GM23338 (cell line): ENCODE measurements around the gene SUSD4. TPM values are rescaled to one million over a fixed set of nuclear protein-coding genes. Genes with fewer than 3 reads are reported as not detected.

Experiments used
- ATAC-seq: fragments of 200-7000 bp; cut with Tn5 transposase; 3 replicates; pipeline ENCODE4 v1.9.1; 2020
- DNase-seq: peaks from one replicate; pipeline ENCODE4 v3.0.0-alpha.2; 2015; ENCODE audit warnings: low spot score
- H2AFZ ChIP-seq: fragments of 200-600 bp; sonication (generic); 2 replicates; pipeline ENCODE4 v1.8.0; 2016; ENCODE audit warnings: antibody characterized with exemption, mild to moderate bottlenecking, moderate library complexity
- H3F3A ChIP-seq: fragments of 200-600 bp; sonication (generic); replicated peaks from 2 replicates; pipeline ENCODE4 v1.8.0; 2017; ENCODE audit warnings: antibody characterized with exemption, mixed run types, low read depth
- H3K27ac ChIP-seq: fragments of 200-600 bp; sonication (generic); 2 replicates; pipeline ENCODE4 v1.6.1; 2016; ENCODE audit warnings: low read depth
- H3K27me3 ChIP-seq: fragments of 200-600 bp; sonication (generic); 2 replicates; pipeline ENCODE4 v1.8.0; 2016; ENCODE audit warnings: mild to moderate bottlenecking, mixed run types, moderate library complexity; ENCODE audit not compliant: insufficient read depth
- H3K36me3 ChIP-seq: fragments of 200-600 bp; sonication (generic); 2 replicates; pipeline ENCODE4 v1.8.0; 2016; ENCODE audit warnings: mild to moderate bottlenecking; ENCODE audit not compliant: insufficient read depth
- H3K4me1 ChIP-seq: fragments of 200-600 bp; sonication (generic); 2 replicates; pipeline ENCODE4 v1.8.0; 2016; ENCODE audit warnings: mild to moderate bottlenecking, moderate library complexity; ENCODE audit not compliant: insufficient read depth
- H3K4me2 ChIP-seq: fragments of 200-600 bp; sonication (generic); 2 replicates; pipeline ENCODE4 v1.7.1; 2017; ENCODE audit warnings: mixed run types
- H3K4me3 ChIP-seq: fragments of 200-600 bp; sonication (generic); 2 replicates; pipeline ENCODE4 v1.6.1; 2016; ENCODE audit warnings: mixed run types
- H3K79me2 ChIP-seq: fragments of 200-600 bp; sonication (generic); replicated peaks from 2 replicates; pipeline ENCODE4 v1.8.0; 2017; ENCODE audit warnings: mild to moderate bottlenecking; ENCODE audit not compliant: insufficient read depth
- H3K9me2 ChIP-seq: fragments of 200-600 bp; sonication (generic); 2 replicates; pipeline ENCODE4 v1.8.0; 2017; ENCODE audit not compliant: insufficient read depth
- H4K20me1 ChIP-seq: fragments of 200-600 bp; sonication (generic); replicated peaks from 2 replicates; pipeline ENCODE4 v1.8.0; 2017; ENCODE audit warnings: mild to moderate bottlenecking; ENCODE audit not compliant: insufficient read depth
- H3K27ac Mint-ChIP-seq: 2 replicates; pipeline ENCODE4 v1.8.0; 2020; ENCODE audit warnings: inconsistent platforms, mild to moderate bottlenecking, moderate library complexity, mixed read lengths
- H3K27me3 Mint-ChIP-seq: 3 replicates; pipeline ENCODE4 v1.8.0; 2022; ENCODE audit warnings: low read depth, mild to moderate bottlenecking, moderate library complexity, mixed read lengths, inconsistent platforms; ENCODE audit not compliant: insufficient read depth, poor library complexity
- H3K36me3 Mint-ChIP-seq: 3 replicates; pipeline ENCODE4 v1.8.0; 2021; ENCODE audit warnings: low read depth, mild to moderate bottlenecking, inconsistent platforms, moderate library complexity, mixed read lengths
- H3K4me1 Mint-ChIP-seq: 3 replicates; pipeline ENCODE4 v1.8.0; 2020; ENCODE audit warnings: mild to moderate bottlenecking, inconsistent platforms, mixed read lengths
- H3K4me3 Mint-ChIP-seq: 3 replicates; pipeline ENCODE4 v1.8.0; 2021; ENCODE audit warnings: moderate library complexity, mild to moderate bottlenecking, inconsistent platforms, mixed read lengths
- H3K9me3 Mint-ChIP-seq: 3 replicates; pipeline ENCODE4 v1.8.0; 2020; ENCODE audit warnings: moderate library complexity, mild to moderate bottlenecking, inconsistent platforms, mixed read lengths
- EZH2 ChIP-seq: fragments of 200-600 bp; sonication (generic); IDR thresholded peaks from one replicate; pipeline ENCODE4 v1.8.0; 2017; ENCODE audit warnings: antibody characterized with exemption, mild to moderate bottlenecking, low read depth; ENCODE audit not compliant: unreplicated experiment
- EZH2phosphoT487 ChIP-seq: fragments of 200-600 bp; sonication (generic); IDR thresholded peaks from one replicate; pipeline ENCODE4 v1.8.1; 2018; ENCODE audit warnings: antibody characterized with exemption; ENCODE audit not compliant: unreplicated experiment
- JUNB ChIP-seq: IDR thresholded peaks from one replicate; pipeline ENCODE4 v1.6.1; 2016; ENCODE audit warnings: antibody characterized with exemption; ENCODE audit not compliant: unreplicated experiment
- NANOG ChIP-seq: IDR thresholded peaks from 2 replicates; pipeline ENCODE4 v1.6.1; 2016; ENCODE audit warnings: antibody characterized with exemption, borderline replicate concordance
- POLR2AphosphoS5 ChIP-seq: IDR thresholded peaks from 2 replicates; pipeline ENCODE4 v1.6.1; 2016; ENCODE audit warnings: antibody characterized with exemption, low read depth
- STAT1 ChIP-seq: IDR thresholded peaks from one replicate; pipeline ENCODE4 v1.6.1; 2016; ENCODE audit warnings: antibody characterized with exemption; ENCODE audit not compliant: unreplicated experiment
- ZNF114 ChIP-seq: fragments of 250-450 bp; sonication (Bioruptor Pico); IDR thresholded peaks from 2 replicates; pipeline ENCODE4 v1.5.0; 2020; ENCODE audit warnings: mild to moderate bottlenecking, moderate library complexity
- ZNF331 ChIP-seq: fragments of 250-450 bp; sonication (Bioruptor Pico); IDR thresholded peaks from 2 replicates; pipeline ENCODE4 v1.5.0; 2020; ENCODE audit warnings: low read depth, mild to moderate bottlenecking, moderate library complexity
- polyA plus RNA-seq: library from polyadenylated mRNA; unstranded; fragments of >200 nt; fragmentation: Nextera tagmentation; extraction: Ambion mirVana; gene quantifications from 2 replicates; pipeline ENCODE4 v1.2.1, GENCODE V29; 2016
- total RNA-seq: library from RNA; depleted of rRNA; stranded (reverse); fragments of >200 nt; shearing (Covaris generic); gene quantifications from 2 replicates; pipeline ENCODE4 v1.2.3, GENCODE V29; 2014
- TF ChIP-seq, protein P1 (sequence below): IDR thresholded peaks from 2 replicates; pipeline ENCODE4 v1.6.1; 2016; ENCODE audit warnings: antibody characterized with exemption
- TF ChIP-seq, protein P2 (sequence below): fragments of 250-450 bp; sonication (Bioruptor Pico); IDR thresholded peaks from 2 replicates; pipeline ENCODE4 v1.5.0; 2020; ENCODE audit warnings: mild to moderate bottlenecking, moderate library complexity
- TF ChIP-seq, protein P3 (sequence below): IDR thresholded peaks from one replicate; pipeline ENCODE4 v1.6.1; 2018; ENCODE audit warnings: antibody characterized with exemption; ENCODE audit not compliant: unreplicated experiment

The SUSD4 gene
- total and polyA plus RNA-seq, 2 experiments from 2014 or later, result 2.3 to 3.6 TPM

DNA sequence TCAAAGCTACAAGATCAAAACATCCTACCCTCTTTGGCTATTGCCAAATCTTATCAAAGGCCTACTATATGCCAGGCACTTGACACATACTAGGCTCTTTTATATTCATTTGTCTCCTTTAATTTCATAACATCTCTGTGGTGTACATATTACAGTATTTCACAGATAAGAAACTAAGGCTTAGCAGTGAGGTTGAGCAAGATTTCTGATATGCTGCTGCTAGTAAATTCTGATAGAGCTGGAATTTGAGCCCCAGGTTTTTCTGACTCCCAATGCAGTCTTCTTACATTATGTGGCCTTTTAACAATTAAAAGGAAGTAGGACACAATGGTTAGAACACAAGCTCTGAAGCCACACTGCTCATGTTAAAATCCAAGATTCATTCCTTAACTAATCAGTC, 46.1 kb upstream of the SUSD4 start:
- Histone ChIP-seq H3K79me2 (no peaks in the 10 kb centered on the region), H3K4me2 (no peak overlapping the region), H3K27me3 (no peaks in the 10 kb centered on the region), H3K9me2 (no peaks in the 10 kb centered on the region), H3K27ac (no peak overlapping the region), H3K36me3 (no peaks in the 10 kb centered on the region), H2AFZ (no peak overlapping the region), H3K4me3 (no peak overlapping the region), H3F3A (no peaks in the 10 kb centered on the region), H4K20me1 (no peaks in the 10 kb centered on the region), H3K4me1 (no peaks in the 10 kb centered on the region)
- Mint-ChIP-seq H3K4me3 (no peak overlapping the region), H3K4me1 (no peaks in the 10 kb centered on the region), H3K27me3 (no peaks in the 10 kb centered on the region), H3K9me3 (no peaks in the 10 kb centered on the region; the same call in 2 of the 3 replicates), H3K36me3 (no peaks in the 10 kb centered on the region), H3K27ac (no peak overlapping the region)
- ATAC-seq (no peak), DNase-seq (no peak)
- TF ChIP-seq ZNF331 (CRISPR knock-in tag) (no peak), EZH2 (no peak), JUNB (no peak), POLR2AphosphoS5 (no peak), NANOG (no peak), ZNF114 (CRISPR knock-in tag) (no peak), EZH2phosphoT487 (no peak), STAT1 (no peak)
- TF ChIP-seq, protein P1, sequence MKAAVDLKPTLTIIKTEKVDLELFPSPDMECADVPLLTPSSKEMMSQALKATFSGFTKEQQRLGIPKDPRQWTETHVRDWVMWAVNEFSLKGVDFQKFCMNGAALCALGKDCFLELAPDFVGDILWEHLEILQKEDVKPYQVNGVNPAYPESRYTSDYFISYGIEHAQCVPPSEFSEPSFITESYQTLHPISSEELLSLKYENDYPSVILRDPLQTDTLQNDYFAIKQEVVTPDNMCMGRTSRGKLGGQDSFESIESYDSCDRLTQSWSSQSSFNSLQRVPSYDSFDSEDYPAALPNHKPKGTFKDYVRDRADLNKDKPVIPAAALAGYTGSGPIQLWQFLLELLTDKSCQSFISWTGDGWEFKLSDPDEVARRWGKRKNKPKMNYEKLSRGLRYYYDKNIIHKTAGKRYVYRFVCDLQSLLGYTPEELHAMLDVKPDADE, result no peak
- TF ChIP-seq, protein P2, sequence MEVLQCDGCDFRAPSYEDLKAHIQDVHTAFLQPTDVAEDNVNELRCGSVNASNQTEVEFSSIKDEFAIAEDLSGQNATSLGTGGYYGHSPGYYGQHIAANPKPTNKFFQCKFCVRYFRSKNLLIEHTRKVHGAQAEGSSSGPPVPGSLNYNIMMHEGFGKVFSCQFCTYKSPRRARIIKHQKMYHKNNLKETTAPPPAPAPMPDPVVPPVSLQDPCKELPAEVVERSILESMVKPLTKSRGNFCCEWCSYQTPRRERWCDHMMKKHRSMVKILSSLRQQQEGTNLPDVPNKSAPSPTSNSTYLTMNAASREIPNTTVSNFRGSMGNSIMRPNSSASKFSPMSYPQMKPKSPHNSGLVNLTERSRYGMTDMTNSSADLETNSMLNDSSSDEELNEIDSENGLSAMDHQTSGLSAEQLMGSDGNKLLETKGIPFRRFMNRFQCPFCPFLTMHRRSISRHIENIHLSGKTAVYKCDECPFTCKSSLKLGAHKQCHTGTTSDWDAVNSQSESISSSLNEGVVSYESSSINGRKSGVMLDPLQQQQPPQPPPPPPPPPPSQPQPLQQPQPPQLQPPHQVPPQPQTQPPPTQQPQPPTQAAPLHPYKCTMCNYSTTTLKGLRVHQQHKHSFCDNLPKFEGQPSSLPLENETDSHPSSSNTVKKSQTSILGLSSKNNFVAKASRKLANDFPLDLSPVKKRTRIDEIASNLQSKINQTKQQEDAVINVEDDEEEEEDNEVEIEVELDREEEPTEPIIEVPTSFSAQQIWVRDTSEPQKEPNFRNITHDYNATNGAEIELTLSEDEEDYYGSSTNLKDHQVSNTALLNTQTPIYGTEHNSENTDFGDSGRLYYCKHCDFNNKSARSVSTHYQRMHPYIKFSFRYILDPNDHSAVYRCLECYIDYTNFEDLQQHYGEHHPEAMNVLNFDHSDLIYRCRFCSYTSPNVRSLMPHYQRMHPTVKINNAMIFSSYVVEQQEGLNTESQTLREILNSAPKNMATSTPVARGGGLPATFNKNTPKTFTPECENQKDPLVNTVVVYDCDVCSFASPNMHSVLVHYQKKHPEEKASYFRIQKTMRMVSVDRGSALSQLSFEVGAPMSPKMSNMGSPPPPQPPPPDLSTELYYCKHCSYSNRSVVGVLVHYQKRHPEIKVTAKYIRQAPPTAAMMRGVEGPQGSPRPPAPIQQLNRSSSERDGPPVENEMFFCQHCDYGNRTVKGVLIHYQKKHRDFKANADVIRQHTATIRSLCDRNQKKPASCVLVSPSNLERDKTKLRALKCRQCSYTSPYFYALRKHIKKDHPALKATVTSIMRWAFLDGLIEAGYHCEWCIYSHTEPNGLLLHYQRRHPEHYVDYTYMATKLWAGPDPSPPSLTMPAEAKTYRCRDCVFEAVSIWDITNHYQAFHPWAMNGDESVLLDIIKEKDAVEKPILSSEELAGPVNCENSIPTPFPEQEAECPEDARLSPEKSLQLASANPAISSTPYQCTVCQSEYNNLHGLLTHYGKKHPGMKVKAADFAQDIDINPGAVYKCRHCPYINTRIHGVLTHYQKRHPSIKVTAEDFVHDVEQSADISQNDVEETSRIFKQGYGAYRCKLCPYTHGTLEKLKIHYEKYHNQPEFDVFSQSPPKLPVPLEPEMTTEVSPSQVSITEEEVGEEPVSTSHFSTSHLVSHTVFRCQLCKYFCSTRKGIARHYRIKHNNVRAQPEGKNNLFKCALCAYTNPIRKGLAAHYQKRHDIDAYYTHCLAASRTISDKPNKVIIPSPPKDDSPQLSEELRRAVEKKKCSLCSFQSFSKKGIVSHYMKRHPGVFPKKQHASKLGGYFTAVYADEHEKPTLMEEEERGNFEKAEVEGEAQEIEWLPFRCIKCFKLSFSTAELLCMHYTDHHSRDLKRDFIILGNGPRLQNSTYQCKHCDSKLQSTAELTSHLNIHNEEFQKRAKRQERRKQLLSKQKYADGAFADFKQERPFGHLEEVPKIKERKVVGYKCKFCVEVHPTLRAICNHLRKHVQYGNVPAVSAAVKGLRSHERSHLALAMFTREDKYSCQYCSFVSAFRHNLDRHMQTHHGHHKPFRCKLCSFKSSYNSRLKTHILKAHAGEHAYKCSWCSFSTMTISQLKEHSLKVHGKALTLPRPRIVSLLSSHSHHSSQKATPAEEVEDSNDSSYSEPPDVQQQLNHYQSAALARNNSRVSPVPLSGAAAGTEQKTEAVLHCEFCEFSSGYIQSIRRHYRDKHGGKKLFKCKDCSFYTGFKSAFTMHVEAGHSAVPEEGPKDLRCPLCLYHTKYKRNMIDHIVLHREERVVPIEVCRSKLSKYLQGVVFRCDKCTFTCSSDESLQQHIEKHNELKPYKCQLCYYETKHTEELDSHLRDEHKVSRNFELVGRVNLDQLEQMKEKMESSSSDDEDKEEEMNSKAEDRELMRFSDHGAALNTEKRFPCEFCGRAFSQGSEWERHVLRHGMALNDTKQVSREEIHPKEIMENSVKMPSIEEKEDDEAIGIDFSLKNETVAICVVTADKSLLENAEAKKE (CRISPR knock-in tag), result no peak
- TF ChIP-seq, protein P3, sequence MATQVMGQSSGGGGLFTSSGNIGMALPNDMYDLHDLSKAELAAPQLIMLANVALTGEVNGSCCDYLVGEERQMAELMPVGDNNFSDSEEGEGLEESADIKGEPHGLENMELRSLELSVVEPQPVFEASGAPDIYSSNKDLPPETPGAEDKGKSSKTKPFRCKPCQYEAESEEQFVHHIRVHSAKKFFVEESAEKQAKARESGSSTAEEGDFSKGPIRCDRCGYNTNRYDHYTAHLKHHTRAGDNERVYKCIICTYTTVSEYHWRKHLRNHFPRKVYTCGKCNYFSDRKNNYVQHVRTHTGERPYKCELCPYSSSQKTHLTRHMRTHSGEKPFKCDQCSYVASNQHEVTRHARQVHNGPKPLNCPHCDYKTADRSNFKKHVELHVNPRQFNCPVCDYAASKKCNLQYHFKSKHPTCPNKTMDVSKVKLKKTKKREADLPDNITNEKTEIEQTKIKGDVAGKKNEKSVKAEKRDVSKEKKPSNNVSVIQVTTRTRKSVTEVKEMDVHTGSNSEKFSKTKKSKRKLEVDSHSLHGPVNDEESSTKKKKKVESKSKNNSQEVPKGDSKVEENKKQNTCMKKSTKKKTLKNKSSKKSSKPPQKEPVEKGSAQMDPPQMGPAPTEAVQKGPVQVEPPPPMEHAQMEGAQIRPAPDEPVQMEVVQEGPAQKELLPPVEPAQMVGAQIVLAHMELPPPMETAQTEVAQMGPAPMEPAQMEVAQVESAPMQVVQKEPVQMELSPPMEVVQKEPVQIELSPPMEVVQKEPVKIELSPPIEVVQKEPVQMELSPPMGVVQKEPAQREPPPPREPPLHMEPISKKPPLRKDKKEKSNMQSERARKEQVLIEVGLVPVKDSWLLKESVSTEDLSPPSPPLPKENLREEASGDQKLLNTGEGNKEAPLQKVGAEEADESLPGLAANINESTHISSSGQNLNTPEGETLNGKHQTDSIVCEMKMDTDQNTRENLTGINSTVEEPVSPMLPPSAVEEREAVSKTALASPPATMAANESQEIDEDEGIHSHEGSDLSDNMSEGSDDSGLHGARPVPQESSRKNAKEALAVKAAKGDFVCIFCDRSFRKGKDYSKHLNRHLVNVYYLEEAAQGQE, result no peak
